Measurements from ENCODE around the gene CXCR1.

GRCh38 chr2:218179782-218180181, 13.0 kb upstream of the CXCR1 start:
- no peak for TF ChIP-seq CTCF (tag by site-specific recombination; IDR thresholded peaks at IDR 0.05)
- TF ChIP-seq ZNF391 (tag by site-specific recombination; IDR thresholded peaks at IDR 0.05; ENCODE audit: borderline replicate concordance, low read depth): no peak
- TF ChIP-seq ZNF174 (tag by site-specific recombination; IDR thresholded peaks at IDR 0.05): no peak
- no peak for TF ChIP-seq ZFP37 (tag by site-specific recombination; IDR thresholded peaks at IDR 0.05)
- no peak for TF ChIP-seq ZNF654 (tag by site-specific recombination; IDR thresholded peaks at IDR 0.05; ENCODE audit: low read depth)
- TF ChIP-seq ZNF670 (tag by site-specific recombination; IDR thresholded peaks at IDR 0.05; ENCODE audit: low read depth): no peak
- TF ChIP-seq ZNF513 (tag by site-specific recombination; IDR thresholded peaks at IDR 0.05): no peak
- TF ChIP-seq, protein P1, sequence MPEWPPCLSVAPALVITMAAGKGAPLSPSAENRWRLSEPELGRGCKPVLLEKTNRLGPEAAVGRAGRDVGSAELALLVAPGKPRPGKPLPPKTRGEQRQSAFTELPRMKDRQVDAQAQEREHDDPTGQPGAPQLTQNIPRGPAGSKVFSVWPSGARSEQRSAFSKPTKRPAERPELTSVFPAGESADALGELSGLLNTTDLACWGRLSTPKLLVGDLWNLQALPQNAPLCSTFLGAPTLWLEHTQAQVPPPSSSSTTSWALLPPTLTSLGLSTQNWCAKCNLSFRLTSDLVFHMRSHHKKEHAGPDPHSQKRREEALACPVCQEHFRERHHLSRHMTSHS (tag by site-specific recombination; IDR thresholded peaks at IDR 0.05): no peak
- no peak for TF ChIP-seq YY1 (tag by site-specific recombination; IDR thresholded peaks at IDR 0.05)
- TF ChIP-seq PRDM10 (tag by site-specific recombination; IDR thresholded peaks at IDR 0.05): no peak
- no peak for TF ChIP-seq ZBTB1 (tag by site-specific recombination; IDR thresholded peaks at IDR 0.05)
- no peak for TF ChIP-seq ZNF311 (tag by site-specific recombination; IDR thresholded peaks at IDR 0.05; ENCODE audit: borderline replicate concordance)
- TF ChIP-seq REST (tag by site-specific recombination; IDR thresholded peaks at IDR 0.05): no peak
- TF ChIP-seq OVOL3 (tag by site-specific recombination; IDR thresholded peaks at IDR 0.05): no peak

Measured in HEK293 (cell line).